CD4-positive, alpha-beta memory T cell (primary cell): ENCODE measurements around the gene ERI2. TPM values are rescaled to one million over a fixed set of nuclear protein-coding genes. Genes with fewer than 3 reads are reported as not detected.

Experiments used
- CTCF ChIA-PET: fragments of 350-600 bp; sonication (Branson Sonifier 250); formaldehyde crosslinking; loops from one replicate; lab custom pipeline; 2021; ENCODE audit warnings: inconsistent platforms; ENCODE audit not compliant: partially characterized antibody; lab: Charles Lee
- POLR2A ChIA-PET: fragments of 350-600 bp; sonication (Branson Sonifier 250); formaldehyde crosslinking; loops from one replicate; lab custom pipeline; 2021; ENCODE audit not compliant: partially characterized antibody; lab: Charles Lee
- DNase-seq, 5 donors: peaks; one replicate each; pipeline versions ENCODE4 v3.0.0 to v3.0.0-alpha.2; 2020 to 2022; ENCODE audit warnings: mixed read lengths in 1 of 5
- H3K27ac ChIP-seq: one replicate; pipeline ENCODE4 v1.7.0; 2013; ENCODE audit warnings: low read depth, low read length
- H3K27me3 ChIP-seq: 2 replicates; pipeline ENCODE4 v1.7.0; 2013; ENCODE audit warnings: mild to moderate bottlenecking, low read length, moderate library complexity; ENCODE audit not compliant: insufficient read depth
- H3K36me3 ChIP-seq: 2 replicates; pipeline ENCODE4 v1.7.0; 2013; ENCODE audit warnings: mild to moderate bottlenecking, low read length, moderate library complexity; ENCODE audit not compliant: insufficient read depth
- H3K4me1 ChIP-seq: 2 replicates; pipeline ENCODE4 v1.7.0; 2013; ENCODE audit warnings: mild to moderate bottlenecking, low read length, moderate library complexity; ENCODE audit not compliant: insufficient read depth
- H3K4me3 ChIP-seq, 2 donors: one replicate each; pipeline ENCODE4 v1.7.0; 2013; ENCODE audit warnings: low read length in 2 of 2, mild to moderate bottlenecking in 1 of 2
- H3K9me3 ChIP-seq, 2 donors: one replicate each; pipeline ENCODE4 v1.7.0; 2013; ENCODE audit warnings: low read length in 2 of 2, control low read depth in 1 of 2; ENCODE audit not compliant: control insufficient read depth in 1 of 2
- H3K27ac Mint-ChIP-seq, 7 donors: one replicate each; pipeline ENCODE4 v1.8.0; 2020 to 2021; ENCODE audit warnings: mixed read lengths in 7 of 7, mild to moderate bottlenecking in 6 of 7, inconsistent platforms in 3 of 7, moderate library complexity in 3 of 7
- H3K27me3 Mint-ChIP-seq, 2 donors: one replicate each; pipeline ENCODE4 v1.8.0; 2020 to 2021; ENCODE audit warnings: mixed read lengths in 2 of 2
- H3K36me3 Mint-ChIP-seq, 2 donors: one replicate each; pipeline ENCODE4 v1.8.0; 2020 to 2021; ENCODE audit warnings: mixed read lengths in 2 of 2, inconsistent platforms in 1 of 2, mild to moderate bottlenecking in 1 of 2
- H3K4me1 Mint-ChIP-seq, 4 donors: one replicate each; pipeline ENCODE4 v1.8.0; 2020 to 2021; ENCODE audit warnings: mixed read lengths in 4 of 4, mild to moderate bottlenecking in 1 of 4
- H3K4me3 Mint-ChIP-seq, 8 donors: one replicate each; pipeline ENCODE4 v1.8.0; 2020 to 2021; ENCODE audit warnings: mixed read lengths in 8 of 8, mild to moderate bottlenecking in 7 of 8, moderate library complexity in 6 of 8, inconsistent platforms in 3 of 8
- H3K9me3 Mint-ChIP-seq, 8 donors: one replicate each; pipeline ENCODE4 v1.8.0; 2020 to 2021; ENCODE audit warnings: mixed read lengths in 8 of 8, mild to moderate bottlenecking in 5 of 8, inconsistent platforms in 3 of 8, moderate library complexity in 1 of 8
- intact Hi-C: fragments of 100-400 bp; cut with micrococcal nuclease; formaldehyde crosslinking; loops from one replicate; pipeline ENCODE4 v1.15.1; 2023
- polyA plus RNA-seq, 2 donors: library from polyadenylated mRNA; unstranded; fragments of 300-500 nt; fragmentation: Illumina TruSeq; gene quantifications; one replicate each; pipeline ENCODE4 v1.2.3, GENCODE V29; 2021
- total RNA-seq, 2 experiments: library from RNA; stranded (reverse); gene quantifications; one replicate each; pipeline ENCODE4 v1.2.3, GENCODE V29; 2021

The ERI2 gene
- total and polyA plus RNA-seq, 4 experiments from 2014 or later, result 2.8 to 4.0 (median 3.5) TPM

DNA sequence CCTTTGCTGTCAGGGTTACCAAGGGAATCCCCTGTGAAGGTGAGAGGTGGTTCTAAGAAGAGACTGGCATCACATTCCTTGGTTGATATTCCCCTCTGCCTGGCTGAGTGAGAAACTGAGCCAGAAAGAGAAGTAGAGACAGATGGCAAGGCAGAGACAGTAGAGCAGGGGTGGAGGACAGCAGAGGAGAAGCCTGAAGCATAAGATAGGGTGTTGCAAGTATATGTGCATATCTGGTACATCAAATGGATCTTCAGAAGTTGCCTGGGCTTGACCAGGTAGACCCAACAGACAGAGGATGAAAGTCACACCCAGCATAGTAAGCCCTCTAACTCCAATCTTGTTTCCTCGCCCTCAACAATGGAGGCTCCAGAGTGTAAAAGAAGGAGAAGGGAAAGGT lies 56.8 kb downstream of the ERI2 start:
- H3K9me3 ChIP-seq, result peaks cover 0 to 7% of the 10 kb centered on the region in 2 donors
- CTCF ChIA-PET, result no interaction called here
- Mint-ChIP-seq H3K27me3 (peaks cover 0 to 2% of the 10 kb centered on the region in 2 donors), H3K4me3 (no peak overlapping the region), H3K36me3 (peaks cover 4 to 6% of the 10 kb centered on the region in 2 donors), H3K4me1 (no peaks in the 10 kb centered on the region), H3K9me3 (peaks cover 0 to 29% (median 16%) of the 10 kb centered on the region in 8 donors), H3K27ac (no peak overlapping the region)
- H3K36me3 ChIP-seq, result no peaks in the 10 kb centered on the region
- no peaks in the 10 kb centered on the region for H3K27me3 ChIP-seq
- H3K27ac ChIP-seq, result no peak overlapping the region
- no peaks in the 10 kb centered on the region for H3K4me1 ChIP-seq
- POLR2A ChIA-PET, result no interaction called here
- no peak overlapping the region for H3K4me3 ChIP-seq
- intact Hi-C loops, result loop anchor here (10.0 kb wide), 1 partner anchor 1445 kb away; no protein-coding TSS in a partner anchor
- no peak for DNase-seq

DNA sequence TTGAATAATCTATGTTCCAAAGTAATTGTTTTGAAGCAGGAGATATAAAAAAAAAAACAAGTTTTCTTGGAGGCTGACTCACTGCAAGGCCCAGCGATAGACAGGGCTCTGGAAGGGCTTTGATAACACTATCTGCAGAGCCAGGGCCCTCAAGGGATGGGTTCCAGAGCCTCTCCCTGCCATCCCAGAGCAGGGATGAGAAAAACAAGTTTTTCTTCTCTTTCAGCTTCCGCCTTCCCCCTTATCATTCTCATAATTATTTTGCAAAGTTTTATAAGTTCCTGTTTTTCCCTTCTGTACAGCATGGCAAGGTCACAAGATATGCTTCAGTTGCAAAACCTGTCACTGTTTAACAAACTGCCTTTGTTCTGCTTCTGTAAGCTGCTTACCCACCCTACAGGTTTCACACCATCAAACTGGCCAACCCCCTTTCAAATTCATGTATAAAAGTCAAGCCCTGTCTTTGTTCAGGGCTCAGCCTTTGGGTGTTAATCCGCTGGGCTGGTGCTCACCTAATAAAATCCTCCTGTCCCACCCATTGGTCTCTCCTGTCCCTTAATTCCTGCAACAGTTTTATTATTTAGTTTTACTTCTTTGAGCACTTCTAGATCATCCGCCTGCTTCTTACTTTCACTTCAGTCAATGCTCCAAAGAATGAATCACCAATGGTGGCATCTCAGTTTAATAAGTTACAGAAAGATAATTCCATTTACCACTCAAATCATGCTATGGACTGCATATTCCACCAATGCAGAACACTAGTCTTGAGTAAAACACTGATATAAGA lies 59.0 kb downstream of the ERI2 start:
- intact Hi-C loops, result loop anchor here (10.0 kb wide), 1 partner anchor 1448 kb away; no protein-coding TSS in a partner anchor
- Mint-ChIP-seq H3K27ac (no peak overlapping the region), H3K4me3 (no peak overlapping the region), H3K4me1 (peaks cover 0 to under 1% (median 0%) of the 10 kb centered on the region in 4 donors), H3K27me3 (peaks cover 0 to 2% of the 10 kb centered on the region in 2 donors), H3K36me3 (peaks cover 4 to 6% of the 10 kb centered on the region in 2 donors), H3K9me3 (peaks cover 0 to 23% (median 12%) of the 10 kb centered on the region in 8 donors)
- no peaks in the 10 kb centered on the region for H3K4me1 ChIP-seq
- H3K36me3 ChIP-seq, result no peaks in the 10 kb centered on the region
- ChIA-PET POLR2A (no interaction called here), CTCF (no interaction called here)
- no peak overlapping the region for H3K27ac ChIP-seq
- no peak for DNase-seq
- H3K27me3 ChIP-seq, result no peaks in the 10 kb centered on the region
- no peak overlapping the region for H3K4me3 ChIP-seq
- peaks cover 0 to 7% of the 10 kb centered on the region in 2 donors for H3K9me3 ChIP-seq

DNA sequence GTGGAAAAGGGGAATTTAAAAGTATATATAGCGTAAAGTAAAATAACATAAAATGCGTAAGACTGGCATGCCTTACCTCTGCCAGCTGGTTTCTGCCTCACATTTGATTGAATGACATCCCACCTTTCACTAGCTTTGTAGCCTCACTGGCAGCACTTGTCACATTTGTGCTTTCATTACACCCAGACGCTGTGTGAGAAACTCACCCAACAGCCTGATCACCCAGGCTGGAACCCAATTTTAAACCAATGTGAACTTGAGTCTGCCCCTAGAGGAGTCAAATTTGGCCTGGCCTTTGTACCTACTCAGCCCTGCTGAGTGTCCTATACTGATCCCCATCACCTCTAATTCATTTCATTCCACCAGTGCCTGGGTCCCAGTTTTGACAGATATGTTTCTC lies 59.8 kb downstream of the ERI2 start:
- no peak for DNase-seq
- Histone ChIP-seq H3K27ac (no peak overlapping the region), H3K4me3 (no peak overlapping the region), H3K36me3 (no peaks in the 10 kb centered on the region), H3K27me3 (no peaks in the 10 kb centered on the region), H3K9me3 (peaks cover 0 to 7% of the 10 kb centered on the region in 2 donors), H3K4me1 (peaks cover 4% of the 10 kb centered on the region)
- ChIA-PET POLR2A (no interaction called here), CTCF (no interaction called here)
- Mint-ChIP-seq H3K9me3 (peaks cover 0 to 23% (median 12%) of the 10 kb centered on the region in 8 donors), H3K27me3 (peaks cover 0 to 2% of the 10 kb centered on the region in 2 donors), H3K4me1 (peaks cover 3 to 7% (median 5%) of the 10 kb centered on the region in 4 donors), H3K36me3 (peaks cover 6 to 8% of the 10 kb centered on the region in 2 donors), H3K4me3 (no peak overlapping the region), H3K27ac (no peak overlapping the region)
- intact Hi-C loops, result loop anchor here (10.0 kb wide), 1 partner anchor 1448 kb away; no protein-coding TSS in a partner anchor

Other genes with a start within 250 kb of the ERI2 start
- not detected for gene ACSM2B, start 230.1 kb downstream of the ERI2 start, total RNA-seq
- not detected for gene ACSM2B, start 230.1 kb downstream of the ERI2 start, polyA plus RNA-seq
- gene ACSM1, start 108.8 kb downstream of the ERI2 start, total RNA-seq, result under 1 TPM; 0.29 to 0.44 TPM
- gene ACSM1, start 108.8 kb downstream of the ERI2 start, polyA plus RNA-seq, result under 1 TPM in 1 of 2 donors, not detected in 1; 0.11 TPM
- 10 to 100 TPM; 73.2 to 74.4 TPM for gene THUMPD1, start 64.7 kb downstream of the ERI2 start, total RNA-seq
- gene THUMPD1, start 64.7 kb downstream of the ERI2 start, polyA plus RNA-seq, result 10 to 100 TPM; 58.1 to 72.9 TPM
- gene ACSM3, start 42.5 kb downstream of the ERI2 start, total RNA-seq, result 1 to 10 TPM; 3.3 to 6.7 TPM
- 1 to 10 TPM; 4.9 to 5.9 TPM for gene ACSM3, start 42.5 kb downstream of the ERI2 start, polyA plus RNA-seq
- 1 to 10 TPM in 1 of 2 experiments, under 1 TPM in 1; 0.53 to 1.1 TPM for gene REXO5, start 55 bp upstream of the ERI2 start, total RNA-seq
- under 1 TPM; 0.22 to 0.39 TPM for gene REXO5, start 55 bp upstream of the ERI2 start, polyA plus RNA-seq
- gene DCUN1D3, start 93.9 kb upstream of the ERI2 start, total RNA-seq, result 1 to 10 TPM; 6.2 to 7.5 TPM
- 1 to 10 TPM in 1 of 2 donors, under 1 TPM in 1; 0.11 to 1.1 TPM for gene DCUN1D3, start 93.9 kb upstream of the ERI2 start, polyA plus RNA-seq
- 10 to 100 TPM; 25.8 to 27.4 TPM for gene LYRM1, start 94.3 kb upstream of the ERI2 start, total RNA-seq
- 10 to 100 TPM; 42.0 to 54.3 TPM for gene LYRM1, start 94.3 kb upstream of the ERI2 start, polyA plus RNA-seq